GM19099 (cell line): ENCODE data around the gene CCL4L2.
A peak's percentile ranks its signal among the peaks of the same experiment; 100 is the strongest.
"Not testable (repeated sequence)": the region's sequence is repeated elsewhere in the genome, so short reads cannot be mapped to it uniquely, and the experiment has no call there.

ENCODE experiments used
- POLR2A ChIP-seq: IDR thresholded peaks from 3 replicates; pipeline ENCODE4 v1.6.1; 2011; ENCODE audit warnings: low read depth; ENCODE audit not compliant: insufficient read length; ENCODE audit errors: extremely low read depth

Gene CCL4L2

DNA sequence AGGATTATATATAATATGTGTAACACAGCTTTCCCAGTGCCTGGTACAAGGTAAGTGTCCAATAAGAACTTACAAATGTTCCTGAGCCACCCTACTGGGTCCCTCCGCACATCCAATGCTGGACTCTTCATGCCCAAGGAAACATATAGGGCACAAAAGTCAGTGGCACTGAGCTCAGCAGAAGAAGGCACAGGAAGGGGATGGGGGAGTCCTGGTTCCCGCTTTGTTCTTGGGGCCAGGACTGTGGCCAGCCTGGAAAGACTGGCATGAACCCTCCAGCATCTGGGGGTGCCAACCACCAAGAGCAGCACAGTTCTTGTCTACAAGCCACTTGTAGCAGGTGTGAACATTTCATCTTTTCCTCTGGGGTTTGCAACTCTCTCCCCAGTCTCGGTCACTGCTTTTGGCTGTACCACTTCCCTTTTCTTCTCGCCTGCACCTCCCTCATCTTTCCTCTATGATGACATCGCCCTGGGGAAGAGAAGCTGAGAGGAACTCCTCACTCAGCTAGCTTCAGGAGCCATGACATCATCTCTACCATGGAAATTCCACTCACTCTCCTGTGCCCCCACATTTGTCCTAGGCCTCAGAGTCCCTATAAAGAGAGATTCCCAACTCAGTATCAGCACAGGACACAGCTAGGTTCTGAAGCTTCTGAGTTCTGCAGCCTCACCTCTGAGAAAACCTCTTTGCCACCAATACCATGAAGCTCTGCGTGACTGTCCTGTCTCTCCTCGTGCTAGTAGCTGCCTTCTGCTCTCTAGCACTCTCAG lies at the start of gene CCL4L2:
Gene CCL4L2, plus strand, starts transcription at position 625 of the 773 bp plus-strand sequence.
- peak; percentile 38 for TF ChIP-seq POLR2A

- not testable (repeated sequence) for TF ChIP-seq POLR2A
Measured at GRCh38 chr17:36176536-36176935, 34.3 kb upstream of the CCL4L2 start, which contains the start of gene TBC1D3B. Gene TBC1D3B, minus strand, starts transcription at chr17:36176636. Its CDS starts 1,586 bp downstream, at chr17:36175050.

DNA sequence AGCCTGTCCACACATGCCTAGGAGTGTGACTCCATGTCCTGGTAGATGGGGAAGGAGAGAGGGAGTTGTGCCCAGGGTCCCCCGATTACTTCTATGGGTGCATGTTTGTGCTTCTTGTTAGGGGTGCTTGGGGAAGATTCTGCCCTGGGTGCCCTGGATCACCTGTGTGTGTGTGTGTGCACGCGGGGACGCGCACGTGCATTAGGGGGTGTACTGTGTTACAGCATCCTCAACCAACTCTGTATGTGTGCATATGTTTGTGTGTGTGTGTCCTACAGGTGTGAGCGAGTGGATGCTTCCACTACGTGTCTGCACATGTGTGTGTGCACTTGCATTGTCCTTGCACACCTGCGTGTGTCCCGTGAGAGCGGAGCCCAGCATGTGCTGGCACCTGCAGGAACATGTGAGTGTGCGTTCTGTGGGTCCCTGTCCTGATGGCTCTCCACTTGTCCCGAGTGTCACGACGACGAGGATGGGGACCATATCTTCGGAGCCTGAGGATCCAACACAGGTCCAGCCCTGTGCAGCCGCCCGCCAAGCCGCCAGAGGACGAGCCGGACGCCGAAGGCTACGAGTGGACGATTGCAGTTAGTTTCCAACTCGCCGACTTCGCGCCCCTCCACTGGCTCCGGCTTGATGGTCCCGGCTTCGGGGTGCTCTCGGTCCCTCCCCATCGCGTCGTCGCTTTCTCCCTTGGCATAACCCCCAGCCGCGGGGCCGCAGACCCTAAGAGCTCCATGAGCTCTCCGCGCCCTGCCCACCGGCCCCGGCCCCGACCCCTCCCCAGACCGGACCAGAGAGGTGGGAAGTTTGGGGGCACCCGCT lies 28.5 kb upstream of the CCL4L2 start:
- no peak for TF ChIP-seq POLR2A

GRCh38 chr17:36183001-36183971 lies 27.6 kb upstream of the CCL4L2 start:
- no peak for TF ChIP-seq POLR2A

DNA sequence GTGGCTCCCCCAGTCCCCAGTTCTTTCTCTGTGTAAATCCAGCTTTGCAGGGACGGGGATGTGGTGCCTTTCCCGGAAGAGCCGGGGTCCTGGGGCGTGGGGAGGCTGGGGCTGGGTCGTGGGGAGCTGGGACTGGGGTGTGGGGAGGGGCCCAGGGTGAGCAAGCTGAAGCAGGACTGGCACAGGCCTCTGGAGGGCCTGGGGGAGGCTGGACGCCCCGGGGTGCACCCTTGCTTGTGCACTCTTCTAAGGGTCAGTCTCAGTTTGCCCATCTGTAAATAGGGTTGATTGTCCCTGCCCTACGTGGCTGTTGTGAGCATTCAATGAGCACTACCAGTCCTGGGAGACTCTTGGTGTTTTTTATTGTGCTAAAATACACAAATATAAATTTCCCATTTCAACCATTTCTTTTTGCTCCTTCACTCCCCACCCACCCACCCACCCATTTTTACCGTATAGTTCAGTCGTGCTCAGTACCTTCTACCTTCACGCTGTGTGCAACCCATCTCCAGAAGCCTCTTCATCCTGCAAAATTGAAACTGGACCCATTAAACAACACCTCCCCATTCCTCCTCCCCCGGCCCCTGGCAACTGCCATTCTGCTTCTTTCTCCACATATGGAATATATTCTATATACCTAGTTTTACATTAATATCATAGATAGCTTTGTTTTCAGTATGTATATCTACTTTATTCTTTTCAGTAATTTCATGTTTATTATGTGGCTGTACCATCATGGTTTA lies 26.7 kb upstream of the CCL4L2 start:
- no peak for TF ChIP-seq POLR2A

GRCh38 chr17:36185416-36185815 lies 25.4 kb upstream of the CCL4L2 start:
- no peak for TF ChIP-seq POLR2A

GRCh38 chr17:36188891-36189306 lies 22.0 kb upstream of the CCL4L2 start:
- TF ChIP-seq POLR2A, result no peak

DNA sequence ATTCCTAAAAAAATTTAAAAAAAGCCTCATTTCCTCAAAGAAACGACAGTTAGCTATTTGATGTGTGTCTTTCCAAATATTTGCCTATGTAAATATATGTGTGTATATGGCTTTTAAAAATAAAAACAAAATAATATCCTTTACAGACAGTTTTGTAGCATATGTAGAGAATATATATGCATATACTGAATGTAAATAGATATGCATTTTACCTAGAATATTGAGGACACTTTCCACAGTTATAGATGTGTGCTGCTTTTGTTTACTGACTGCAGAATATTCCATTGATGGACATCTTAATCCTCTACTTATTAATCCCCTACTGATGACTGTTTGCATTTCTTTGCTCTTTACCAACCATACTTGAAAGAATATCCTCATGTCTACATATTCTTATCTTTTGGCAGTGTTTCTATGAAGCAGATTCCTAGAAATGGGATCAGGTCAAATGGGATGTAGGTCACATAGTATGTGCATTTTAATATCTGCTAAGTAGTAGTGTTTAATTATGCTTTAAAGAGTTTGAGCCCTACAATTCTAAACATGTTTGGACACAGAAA lies 17.6 kb upstream of the CCL4L2 start:
- TF ChIP-seq POLR2A, result no peak

GRCh38 chr17:36194147-36194831 lies 16.6 kb upstream of the CCL4L2 start:
- peak; percentile 2 for TF ChIP-seq POLR2A

DNA sequence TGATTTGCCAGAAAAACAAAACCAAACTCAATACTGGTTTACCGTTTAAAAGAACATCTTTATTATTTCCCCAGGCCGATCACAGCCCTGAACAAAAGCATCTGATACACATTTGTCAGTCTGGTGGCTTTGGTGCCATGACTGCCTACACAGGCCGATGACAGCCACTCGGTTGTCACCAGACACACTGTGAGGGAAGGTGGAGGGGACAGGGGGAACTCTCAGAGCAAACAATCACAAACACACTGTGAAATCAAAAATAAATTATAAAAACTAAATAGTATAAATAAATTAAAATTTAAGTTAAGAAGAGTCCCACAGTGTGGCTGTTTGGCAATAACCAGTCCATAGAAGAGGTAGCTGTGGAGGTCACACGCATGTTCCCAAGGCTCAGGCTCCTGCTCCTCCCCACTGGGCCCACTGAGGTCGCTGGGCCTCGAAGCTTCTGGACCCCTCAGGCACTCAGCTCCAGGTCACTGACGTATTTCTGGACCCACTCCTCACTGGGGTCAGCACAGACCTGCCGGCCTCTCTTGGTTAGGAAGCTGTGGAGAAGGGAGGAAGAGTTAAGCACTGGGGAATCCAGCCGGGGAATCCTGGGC lies 15.9 kb upstream of the CCL4L2 start:
- TF ChIP-seq POLR2A, result peak; percentile 8

DNA sequence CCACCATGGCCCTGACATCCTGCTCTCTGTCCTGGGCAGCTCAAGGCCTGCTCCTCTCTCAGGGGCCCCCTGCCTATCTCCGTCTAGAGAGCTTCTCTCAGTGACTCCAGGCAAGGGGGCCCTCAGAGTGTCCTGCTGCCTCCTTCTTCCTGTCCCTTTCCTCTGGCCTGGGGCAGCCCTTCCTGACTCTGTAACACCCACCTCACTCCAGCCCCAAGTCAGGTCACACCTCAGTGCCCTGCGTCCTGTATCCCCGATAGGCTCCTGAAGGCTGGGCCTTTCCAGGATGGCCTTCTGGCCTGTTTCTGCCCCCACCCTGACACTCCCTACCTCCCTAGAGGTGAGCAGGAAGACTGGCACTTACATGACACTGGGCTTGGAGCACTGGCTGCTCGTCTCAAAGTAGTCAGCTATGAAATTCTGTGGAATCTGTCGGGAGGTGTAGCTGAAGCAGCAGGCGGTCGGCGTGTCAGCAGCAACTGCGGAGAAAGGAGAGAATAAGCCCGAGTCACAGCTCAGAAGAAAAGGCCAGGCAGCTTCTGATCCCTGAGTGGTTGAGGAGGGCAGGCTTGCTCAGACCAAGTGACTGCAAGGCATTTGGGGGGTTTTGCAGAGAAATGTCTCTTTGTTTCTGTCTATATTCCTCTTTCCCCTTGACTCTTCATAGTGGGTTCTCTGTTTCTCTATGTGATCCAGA lies 15.3 kb upstream of the CCL4L2 start:
- peak; percentile 26 for TF ChIP-seq POLR2A

DNA sequence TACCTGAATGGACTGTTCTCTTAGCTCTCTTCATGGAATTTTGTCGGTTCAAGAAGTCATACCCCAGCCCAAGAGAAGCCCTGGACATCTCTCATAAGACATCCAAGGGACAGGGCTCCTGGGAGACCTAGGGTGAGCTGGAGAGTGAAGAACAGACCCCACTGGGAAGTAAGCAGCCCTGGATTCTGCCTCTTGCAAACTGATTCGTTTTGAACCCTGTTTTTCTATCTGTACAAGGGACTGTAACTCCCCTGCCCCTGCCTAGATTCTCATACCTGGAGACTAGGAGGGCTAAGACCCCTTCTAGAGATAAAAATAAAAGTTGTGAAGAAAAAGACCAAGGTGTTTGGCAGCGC lies 14.8 kb upstream of the CCL4L2 start:
- no peak for TF ChIP-seq POLR2A
